Measurements from ENCODE around the gene CDH4. TPM values are rescaled to one million over a fixed set of nuclear protein-coding genes. Genes with fewer than 3 reads are reported as not detected.

The CDH4 gene
- total RNA-seq, 1 donor from 2014 or later, result 39.7 TPM

GRCh38 chr20:61628901-61629601 is 377.0 kb downstream of the CDH4 start:
- no peaks in the 10 kb centered on the region for H3K36me3 ChIP-seq (ENCODE audit: control insufficient read depth, insufficient read depth, low read length)
- no peak for DNase-seq (ENCODE audit: low read depth)
- peaks cover 2% of the 10 kb centered on the region for H3K27me3 ChIP-seq (ENCODE audit: control insufficient read depth, insufficient read depth, low read length)
- no peak overlapping the region for H3K4me3 ChIP-seq (ENCODE audit: low read depth, low read length)
- no peak for TF ChIP-seq CTCF (IDR thresholded peaks at IDR 0.05; ENCODE audit: insufficient read depth, low read length, poor library complexity, severe bottlenecking)

- DNase-seq (ENCODE audit: low read depth), result no peak
- H3K4me3 ChIP-seq (ENCODE audit: low read depth, low read length), result no peak overlapping the region
- no peaks in the 10 kb centered on the region for H3K36me3 ChIP-seq (ENCODE audit: control insufficient read depth, insufficient read depth, low read length)
- no peak for TF ChIP-seq CTCF (IDR thresholded peaks at IDR 0.05; ENCODE audit: insufficient read depth, low read length, poor library complexity, severe bottlenecking)
- peaks cover 2% of the 10 kb centered on the region for H3K27me3 ChIP-seq (ENCODE audit: control insufficient read depth, insufficient read depth, low read length)
Observed at GRCh38 chr20:61629602-61630390, 377.7 kb downstream of the CDH4 start.

- DNase-seq (ENCODE audit: low read depth), result no peak
- Histone ChIP-seq H3K27me3 (ENCODE audit: control insufficient read depth, insufficient read depth, low read length) (peaks cover 2% of the 10 kb centered on the region), H3K4me3 (ENCODE audit: low read depth, low read length) (no peak overlapping the region), H3K36me3 (ENCODE audit: control insufficient read depth, insufficient read depth, low read length) (no peaks in the 10 kb centered on the region)
- TF ChIP-seq CTCF (IDR thresholded peaks at IDR 0.05; ENCODE audit: insufficient read depth, low read length, poor library complexity, severe bottlenecking), result no peak
Observed at GRCh38 chr20:61630391-61630650, 378.3 kb downstream of the CDH4 start.

- no peak for TF ChIP-seq CTCF (IDR thresholded peaks at IDR 0.05; ENCODE audit: insufficient read depth, low read length, poor library complexity, severe bottlenecking)
- DNase-seq (ENCODE audit: low read depth), result no peak
- H3K36me3 ChIP-seq (ENCODE audit: control insufficient read depth, insufficient read depth, low read length), result no peaks in the 10 kb centered on the region
- H3K27me3 ChIP-seq (ENCODE audit: control insufficient read depth, insufficient read depth, low read length), result peaks cover 2% of the 10 kb centered on the region
- H3K4me3 ChIP-seq (ENCODE audit: low read depth, low read length), result no peak overlapping the region
Observed at GRCh38 chr20:61630816-61631215, 378.8 kb downstream of the CDH4 start.

GRCh38 chr20:61631751-61632150 is 379.7 kb downstream of the CDH4 start:
- Histone ChIP-seq H3K27me3 (ENCODE audit: control insufficient read depth, insufficient read depth, low read length) (peaks cover 2% of the 10 kb centered on the region), H3K4me3 (ENCODE audit: low read depth, low read length) (no peak overlapping the region), H3K36me3 (ENCODE audit: control insufficient read depth, insufficient read depth, low read length) (no peaks in the 10 kb centered on the region)
- DNase-seq (ENCODE audit: low read depth), result no peak
- no peak for TF ChIP-seq CTCF (IDR thresholded peaks at IDR 0.05; ENCODE audit: insufficient read depth, low read length, poor library complexity, severe bottlenecking)
